Activated naive CD4-positive, alpha-beta T cell treated with Interleukin-2 at 50 U/mL for 16 hours (primary cell): ENCODE data around the gene HSPA8.

Experiments
- DNase-seq: peaks from one replicate; pipeline ENCODE4 v3.0.0-alpha.2; 2020

HSPA8 gene

GRCh38 chr11:123046473-123047259 lies 15.3 kb downstream of the HSPA8 start:
- no peak for DNase-seq

- DNase-seq = no peak
Measured at GRCh38 chr11:123045101-123045500, 16.8 kb downstream of the HSPA8 start.

GRCh38 chr11:123041185-123041584 lies 20.8 kb downstream of the HSPA8 start:
- DNase-seq = no peak

GRCh38 chr11:123040111-123040432 lies 21.9 kb downstream of the HSPA8 start:
- DNase-seq = no peak

- no peak for DNase-seq
Measured at GRCh38 chr11:123035831-123036230, 26.1 kb downstream of the HSPA8 start.

GRCh38 chr11:123034597-123034996 lies 27.3 kb downstream of the HSPA8 start:
- DNase-seq = no peak

GRCh38 chr11:123033895-123034294 lies 28.0 kb downstream of the HSPA8 start:
- no peak for DNase-seq

GRCh38 chr11:123030517-123030916 lies 31.4 kb downstream of the HSPA8 start:
- DNase-seq = no peak

- peak; percentile 29 for DNase-seq
Measured at GRCh38 chr11:123020968-123021367, 41.0 kb downstream of the HSPA8 start.

GRCh38 chr11:123018702-123019101 lies 43.2 kb downstream of the HSPA8 start:
- no peak for DNase-seq

GRCh38 chr11:123011510-123011909 lies 50.4 kb downstream of the HSPA8 start:
- no peak for DNase-seq
